ENCODE data around the gene NANS.
"Not testable (repeated sequence)": the region's sequence is repeated elsewhere in the genome, so short reads cannot be mapped to it uniquely, and the experiment has no call there.

The NANS gene, protein sequence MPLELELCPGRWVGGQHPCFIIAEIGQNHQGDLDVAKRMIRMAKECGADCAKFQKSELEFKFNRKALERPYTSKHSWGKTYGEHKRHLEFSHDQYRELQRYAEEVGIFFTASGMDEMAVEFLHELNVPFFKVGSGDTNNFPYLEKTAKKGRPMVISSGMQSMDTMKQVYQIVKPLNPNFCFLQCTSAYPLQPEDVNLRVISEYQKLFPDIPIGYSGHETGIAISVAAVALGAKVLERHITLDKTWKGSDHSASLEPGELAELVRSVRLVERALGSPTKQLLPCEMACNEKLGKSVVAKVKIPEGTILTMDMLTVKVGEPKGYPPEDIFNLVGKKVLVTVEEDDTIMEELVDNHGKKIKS

DNA sequence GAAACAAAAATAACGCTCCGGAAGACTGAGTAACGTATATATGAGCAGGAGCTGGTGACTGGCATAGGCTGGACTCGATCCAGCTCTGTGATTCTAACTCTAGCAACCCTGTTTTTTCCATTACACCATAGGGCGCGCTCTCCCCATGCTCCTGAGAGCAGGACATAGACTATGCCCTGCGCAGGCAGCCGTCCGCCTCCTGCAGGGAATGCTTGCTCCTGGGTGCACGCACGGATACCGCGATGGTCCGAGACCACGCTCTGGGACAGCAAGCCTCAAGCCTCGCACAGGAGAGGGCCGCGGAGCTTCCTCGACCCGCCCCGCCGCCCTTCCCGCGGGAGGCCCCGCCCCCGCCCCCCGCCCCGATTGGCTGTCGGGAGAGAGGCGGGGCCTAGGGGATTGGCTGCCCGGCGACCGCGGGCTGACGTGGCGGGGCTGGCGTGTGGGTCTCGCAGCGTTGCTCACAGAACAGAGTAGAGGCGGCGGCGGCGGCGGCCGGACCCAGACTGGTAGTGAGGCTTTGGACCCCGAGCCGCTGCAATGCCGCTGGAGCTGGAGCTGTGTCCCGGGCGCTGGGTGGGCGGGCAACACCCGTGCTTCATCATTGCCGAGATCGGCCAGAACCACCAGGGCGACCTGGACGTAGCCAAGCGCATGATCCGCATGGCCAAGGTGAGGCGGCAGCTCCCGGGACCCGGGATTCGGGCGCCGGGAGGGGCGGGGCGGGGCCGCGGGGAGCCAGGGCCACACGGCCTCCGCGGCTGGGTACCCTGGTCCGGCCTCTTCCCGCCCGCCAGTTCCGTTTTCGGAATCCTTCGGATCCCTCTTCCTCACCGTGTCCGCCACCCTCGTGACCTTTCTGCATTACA lies at the start of gene NANS:
TSS of gene NANS (plus strand) at position 464 of the 869 bp plus-strand sequence. CDS start at position 541, 77 bp downstream.
- peak within 1 kb of the TSS; percentile 53 to 88 (median 81) for H3K4me3 ChIP-seq
- H3K27ac ChIP-seq = peak within 1 kb of the TSS; percentile 67 to 98 (median 89)

GRCh38 chr9:98007251-98007928 lies 49.1 kb upstream of the NANS start:
- H3K4me3 ChIP-seq = no peak overlapping the region
- H3K27ac ChIP-seq = no peak overlapping the region

GRCh38 chr9:98008764-98009163 lies 47.8 kb upstream of the NANS start:
- no peak overlapping the region for H3K4me3 ChIP-seq
- H3K27ac ChIP-seq = no peak overlapping the region

DNA sequence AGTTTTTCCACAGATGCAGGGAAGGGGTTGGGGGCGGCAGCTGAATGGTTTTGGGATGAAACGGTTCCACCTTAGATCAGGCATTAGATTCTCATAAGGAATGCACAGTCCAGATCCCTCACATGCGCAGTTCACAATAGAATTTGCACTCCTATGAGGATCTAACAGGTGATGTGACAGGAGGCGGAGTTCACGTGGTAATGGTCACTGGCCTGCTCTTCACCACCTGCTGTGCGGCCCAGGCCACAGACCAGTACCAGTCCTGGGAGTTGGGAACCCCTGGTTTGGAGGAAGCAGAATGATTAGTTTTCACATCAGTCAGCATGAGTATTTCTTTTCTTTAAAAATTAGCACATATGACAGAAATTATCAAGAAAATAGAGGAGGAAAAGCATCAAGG lies 47.1 kb upstream of the NANS start:
- Histone ChIP-seq H3K4me3 (no peak overlapping the region), H3K27ac (no peak overlapping the region)

- H3K4me3 ChIP-seq = no peak overlapping the region
Measured at GRCh38 chr9:98009936-98010335, 46.6 kb upstream of the NANS start.

DNA sequence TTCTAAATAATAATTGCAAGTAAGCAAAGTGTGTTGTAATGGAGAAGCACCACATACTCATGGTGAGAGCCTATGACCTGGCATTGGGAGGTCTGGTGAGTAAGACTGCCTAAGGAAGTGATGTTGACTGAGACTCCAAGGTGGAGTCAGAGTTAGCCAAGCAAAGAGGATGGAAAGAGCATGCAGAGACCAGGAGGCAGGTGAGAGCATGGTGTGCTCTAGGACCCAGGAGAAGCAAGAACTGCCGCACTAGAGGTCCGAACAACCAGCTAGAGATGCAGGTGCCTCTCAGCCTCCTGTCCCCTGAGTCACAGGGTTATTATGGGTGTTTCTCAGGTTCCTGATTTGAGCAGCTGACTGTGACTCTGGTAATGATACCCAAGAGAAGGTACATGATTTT lies 46.1 kb upstream of the NANS start:
- no peak overlapping the region for H3K4me3 ChIP-seq
- H3K27ac ChIP-seq = no peak overlapping the region

More at GRCh38 chr9:98009936-98010335, 46.6 kb upstream of the NANS start:
- H3K27ac ChIP-seq = no peak overlapping the region

DNA sequence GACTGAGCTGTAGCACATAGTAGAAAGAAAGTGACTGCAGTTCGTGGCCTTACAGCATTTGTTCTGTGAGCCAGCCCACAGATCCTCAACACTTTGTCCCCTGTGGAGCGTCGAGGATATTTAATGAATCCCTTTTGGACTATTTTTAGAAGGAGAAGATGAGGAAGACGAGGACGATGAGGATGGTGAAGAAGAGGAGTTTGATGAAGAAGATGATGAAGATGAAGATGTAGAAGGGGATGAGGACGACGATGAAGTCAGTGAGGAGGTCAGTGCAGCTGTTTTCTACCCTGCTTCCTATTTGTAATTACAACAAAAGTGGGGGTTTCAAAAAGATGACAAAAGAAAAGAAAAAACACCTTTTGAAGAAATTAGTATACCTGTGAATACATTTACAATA lies 45.4 kb upstream of the NANS start:
- Histone ChIP-seq H3K4me3 (no peak overlapping the region), H3K27ac (no peak overlapping the region)

- H3K27ac ChIP-seq = no peak overlapping the region
- no peak overlapping the region for H3K4me3 ChIP-seq
Measured at GRCh38 chr9:98016137-98016680, 40.3 kb upstream of the NANS start.

GRCh38 chr9:98017306-98017705 lies 39.2 kb upstream of the NANS start:
- Histone ChIP-seq H3K4me3 (no peak overlapping the region), H3K27ac (no peak overlapping the region)

DNA sequence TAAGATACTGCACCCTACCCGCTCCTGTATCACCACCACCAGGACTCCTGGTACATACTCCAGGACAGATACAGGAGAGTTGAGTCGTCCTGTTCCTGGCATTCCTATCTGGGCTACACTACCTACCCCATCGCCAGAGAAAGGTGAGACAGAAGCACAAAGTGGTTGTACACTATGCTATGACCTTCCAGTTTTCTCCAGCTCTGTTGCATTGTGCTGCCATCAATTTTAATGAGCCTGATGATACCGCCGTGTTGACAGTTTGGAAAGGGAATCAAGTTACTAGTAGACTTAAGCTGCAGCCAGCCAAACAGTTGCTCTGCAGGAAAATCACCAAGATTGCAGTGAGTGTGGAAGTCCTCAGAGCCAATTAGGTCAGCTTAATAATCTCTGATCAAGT lies 38.2 kb upstream of the NANS start:
- no peak overlapping the region for H3K27ac ChIP-seq
- H3K4me3 ChIP-seq = no peak overlapping the region

DNA sequence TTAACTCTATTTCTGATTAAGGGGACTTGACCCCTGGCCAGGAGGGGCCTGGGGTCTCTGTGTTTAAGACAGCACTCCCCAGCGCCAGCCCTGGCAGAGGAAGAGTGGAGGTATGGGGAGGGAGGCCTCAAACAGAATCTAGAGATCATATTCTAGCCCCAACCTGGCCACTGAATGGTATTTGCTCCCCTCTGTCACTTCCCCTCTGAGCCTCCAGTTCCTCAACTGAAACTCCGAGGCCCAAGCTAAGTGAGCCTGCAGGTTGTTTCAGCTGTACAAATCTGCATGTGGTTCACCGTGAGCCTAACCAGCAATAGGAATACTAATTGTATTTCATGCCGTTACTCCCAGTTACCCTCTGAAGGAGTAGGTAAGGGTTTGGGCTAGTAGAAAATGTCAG lies 37.4 kb upstream of the NANS start:
- H3K4me3 ChIP-seq = no peak overlapping the region
- no peak overlapping the region for H3K27ac ChIP-seq

DNA sequence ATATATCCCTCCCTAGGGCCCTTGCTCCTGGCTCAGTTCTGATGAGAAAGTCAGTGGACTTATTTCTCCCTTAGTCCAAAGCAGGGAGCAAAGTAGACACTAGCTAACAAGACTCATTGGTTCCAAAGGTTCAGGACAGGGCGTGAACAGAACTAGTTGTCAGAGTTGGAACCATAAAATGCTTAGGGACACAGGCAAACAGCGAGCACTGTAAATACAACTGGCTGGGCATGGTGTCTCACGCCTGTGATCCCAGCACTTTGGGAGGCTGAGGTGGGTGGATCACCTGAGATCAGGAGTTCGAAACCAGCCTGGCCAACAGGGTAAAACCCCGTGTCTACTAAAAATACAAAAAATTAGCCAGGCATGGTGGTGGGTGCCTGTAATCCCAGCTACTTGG lies 36.7 kb upstream of the NANS start:
- H3K27ac ChIP-seq, H3K4me3 ChIP-seq: not testable (repeated sequence)

GRCh38 chr9:98020476-98021145 lies 35.9 kb upstream of the NANS start:
- H3K27ac ChIP-seq = no peak overlapping the region
- no peak overlapping the region for H3K4me3 ChIP-seq

GRCh38 chr9:98021306-98022040 lies 35.1 kb upstream of the NANS start:
- H3K4me3 ChIP-seq = no peak overlapping the region
- no peak overlapping the region for H3K27ac ChIP-seq

DNA sequence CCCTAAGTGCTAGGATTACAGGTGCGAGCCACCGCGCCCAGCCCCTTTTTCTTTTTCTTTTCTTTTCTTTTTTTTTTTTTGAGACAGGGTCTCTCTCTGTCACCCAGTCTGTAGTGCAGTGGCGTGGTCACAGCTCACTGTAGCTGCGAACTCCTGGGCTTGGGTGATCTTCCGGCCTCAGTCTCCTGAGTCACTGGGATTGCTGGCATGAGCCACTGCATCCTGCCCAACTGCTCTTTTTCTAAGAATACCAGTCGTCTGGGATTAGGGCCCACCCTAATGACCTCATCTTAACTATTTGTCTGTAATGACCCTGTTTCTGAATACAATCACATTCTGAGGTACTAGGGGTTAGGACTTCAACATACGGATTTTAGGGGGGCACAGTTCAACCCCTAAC lies 34.1 kb upstream of the NANS start:
- H3K27ac ChIP-seq = no peak overlapping the region
- no peak overlapping the region for H3K4me3 ChIP-seq

DNA sequence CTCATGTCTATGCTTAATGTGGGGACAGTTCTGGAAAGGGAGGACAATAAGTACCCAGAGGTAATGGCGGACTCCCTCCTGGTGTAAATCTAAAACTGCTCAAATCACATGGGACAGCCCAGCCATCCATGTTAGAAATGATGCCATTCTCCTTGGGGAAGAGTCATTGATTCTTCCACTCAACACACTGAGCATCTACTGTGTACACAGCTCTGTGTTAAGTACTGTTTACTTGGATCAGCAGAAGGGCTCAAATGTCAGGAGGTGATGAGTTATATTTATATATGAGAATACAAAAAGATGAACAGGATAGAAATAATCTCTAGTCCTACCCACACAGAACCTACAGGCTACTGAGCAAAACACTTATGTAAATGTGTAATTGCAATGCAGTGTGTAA lies 31.8 kb upstream of the NANS start:
- Histone ChIP-seq H3K27ac (no peak overlapping the region), H3K4me3 (no peak overlapping the region)

DNA sequence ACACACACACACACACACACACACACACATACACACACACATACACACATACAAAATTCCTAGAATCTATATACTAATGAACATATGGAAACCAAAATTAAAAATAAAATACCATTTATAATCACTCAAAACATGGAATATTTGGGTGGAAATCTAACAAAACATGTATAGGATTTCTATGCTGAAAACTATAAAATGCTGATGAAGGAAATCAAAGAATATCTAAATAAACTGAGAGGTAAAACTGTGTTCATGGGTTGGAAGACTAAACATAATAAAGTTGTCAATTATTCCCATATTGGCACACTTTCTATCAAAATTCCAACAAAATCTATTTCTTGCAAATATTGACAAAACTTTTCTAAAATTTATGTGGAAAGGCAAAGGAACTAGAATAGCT lies 25.4 kb upstream of the NANS start:
- Histone ChIP-seq H3K4me3 (no peak overlapping the region), H3K27ac (no peak overlapping the region)

DNA sequence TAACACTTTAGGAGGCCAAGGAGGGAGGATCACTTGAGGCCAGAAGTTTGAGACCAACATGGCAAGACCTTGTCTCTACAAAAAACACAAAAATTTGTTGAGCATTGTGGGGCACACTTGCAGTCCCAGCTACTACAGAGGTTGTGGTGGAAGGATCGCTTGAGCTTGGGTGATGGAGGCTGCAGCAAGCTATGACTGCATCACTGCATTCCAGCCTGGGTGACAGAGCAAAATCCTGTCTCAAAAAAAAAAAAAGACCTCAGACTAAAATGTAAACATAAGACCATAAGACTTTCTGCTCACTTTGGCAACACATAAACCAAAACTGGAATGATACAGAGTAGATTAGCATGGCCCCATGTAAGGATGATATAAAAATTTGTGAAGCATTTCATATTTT lies 24.6 kb upstream of the NANS start:
- no peak overlapping the region for H3K27ac ChIP-seq
- H3K4me3 ChIP-seq = no peak overlapping the region
